Measurements from ENCODE around the gene KDM2A.

The KDM2A gene

GRCh38 chr11:67270256-67271204, 151.5 kb downstream of the KDM2A start:
- H3K4me3 ChIP-seq (ENCODE audit: low read length): peak overlapping the region; percentile 71; the same call in 1 of the 2 replicates

DNA sequence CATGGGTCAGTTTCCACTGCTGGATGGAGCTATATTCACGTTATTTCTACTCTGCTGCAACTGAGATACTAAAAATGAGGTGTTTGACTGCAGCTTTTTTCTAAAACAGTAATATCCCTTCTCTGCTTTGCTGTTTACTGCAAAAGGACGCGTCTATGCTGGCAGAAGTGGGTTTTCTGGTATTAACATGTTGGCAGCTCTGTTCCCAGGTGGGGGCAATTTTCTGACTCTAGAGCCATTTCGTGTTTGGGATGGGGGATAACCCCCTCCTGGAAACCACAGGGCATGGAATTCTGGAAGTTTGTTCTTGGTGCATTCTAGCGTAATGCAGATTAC, 152.1 kb downstream of the KDM2A start:
- H3K4me3 ChIP-seq (ENCODE audit: low read length): peak overlapping the region; percentile 71; the same call in 1 of the 2 replicates

More at GRCh38 chr11:67270256-67271204, 151.5 kb downstream of the KDM2A start:
- TF ChIP-seq ZNF274 (IDR thresholded peaks at IDR 0.05; ENCODE audit: low read depth, low read length): no peak

GRCh38 chr11:67271541-67272284, 152.7 kb downstream of the KDM2A start:
- peak overlapping the region; percentile 71; the same call in 1 of the 2 replicates for H3K4me3 ChIP-seq (ENCODE audit: low read length)
- TF ChIP-seq ZNF274 (IDR thresholded peaks at IDR 0.05; ENCODE audit: low read depth, low read length): no peak

More for the DNA sequence above, 152.1 kb downstream of the KDM2A start:
- no peak for TF ChIP-seq ZNF274 (IDR thresholded peaks at IDR 0.05; ENCODE audit: low read depth, low read length)

DNA sequence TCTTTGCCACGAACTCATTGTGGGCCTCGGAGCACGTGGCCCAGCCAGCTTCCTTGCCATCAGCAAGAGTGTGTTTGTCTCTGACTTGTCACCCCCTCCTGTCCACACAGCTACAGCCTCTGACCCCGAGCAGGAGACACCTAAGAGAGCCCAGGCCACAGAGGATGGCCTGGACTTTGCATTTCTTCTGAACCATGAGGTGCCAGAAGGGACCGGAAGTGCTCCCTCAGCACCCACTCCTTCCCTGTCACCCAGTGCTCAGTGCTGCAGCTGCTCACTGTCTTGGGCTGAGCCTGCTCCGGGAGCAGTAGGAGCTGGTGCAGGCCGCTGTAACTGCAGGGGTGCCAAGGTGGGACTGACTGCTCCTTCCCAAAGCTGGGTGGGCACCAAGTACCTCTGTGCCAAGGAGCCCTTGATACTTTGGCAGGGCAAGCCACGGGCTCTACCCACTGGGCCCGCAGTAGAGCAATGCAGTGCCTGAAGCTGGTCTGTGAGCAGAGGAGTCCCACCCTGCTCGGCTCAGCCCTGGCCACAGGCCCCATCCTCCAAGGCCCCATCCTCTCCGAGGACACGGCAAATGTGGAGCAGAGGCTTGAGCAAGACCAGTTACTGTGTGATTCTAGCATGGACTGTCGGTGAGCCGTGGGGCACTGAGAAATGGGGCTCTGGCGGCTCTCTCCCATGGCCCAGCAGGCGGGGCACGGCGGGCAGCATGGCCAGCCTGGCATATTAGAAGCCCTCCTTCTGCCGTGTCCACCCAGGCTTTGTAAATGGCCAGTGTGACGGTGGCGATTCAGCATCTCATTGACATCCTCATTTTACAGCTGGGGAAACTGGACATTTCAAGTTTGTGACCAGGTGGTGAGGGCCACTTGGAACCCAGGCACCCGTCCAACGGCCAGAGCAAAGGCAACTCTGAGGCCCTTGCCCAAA, 153.5 kb downstream of the KDM2A start:
- H3K4me3 ChIP-seq (ENCODE audit: low read length): no peak overlapping the region; the same call in 1 of the 2 replicates
- TF ChIP-seq ZNF274 (IDR thresholded peaks at IDR 0.05; ENCODE audit: low read depth, low read length): no peak

- H3K4me3 ChIP-seq (ENCODE audit: low read length): no peak overlapping the region; the same call in 1 of the 2 replicates
- no peak for TF ChIP-seq ZNF274 (IDR thresholded peaks at IDR 0.05; ENCODE audit: low read depth, low read length)
These were observed 154.4 kb downstream of the KDM2A start for GRCh38 chr11:67273260-67273990.

DNA sequence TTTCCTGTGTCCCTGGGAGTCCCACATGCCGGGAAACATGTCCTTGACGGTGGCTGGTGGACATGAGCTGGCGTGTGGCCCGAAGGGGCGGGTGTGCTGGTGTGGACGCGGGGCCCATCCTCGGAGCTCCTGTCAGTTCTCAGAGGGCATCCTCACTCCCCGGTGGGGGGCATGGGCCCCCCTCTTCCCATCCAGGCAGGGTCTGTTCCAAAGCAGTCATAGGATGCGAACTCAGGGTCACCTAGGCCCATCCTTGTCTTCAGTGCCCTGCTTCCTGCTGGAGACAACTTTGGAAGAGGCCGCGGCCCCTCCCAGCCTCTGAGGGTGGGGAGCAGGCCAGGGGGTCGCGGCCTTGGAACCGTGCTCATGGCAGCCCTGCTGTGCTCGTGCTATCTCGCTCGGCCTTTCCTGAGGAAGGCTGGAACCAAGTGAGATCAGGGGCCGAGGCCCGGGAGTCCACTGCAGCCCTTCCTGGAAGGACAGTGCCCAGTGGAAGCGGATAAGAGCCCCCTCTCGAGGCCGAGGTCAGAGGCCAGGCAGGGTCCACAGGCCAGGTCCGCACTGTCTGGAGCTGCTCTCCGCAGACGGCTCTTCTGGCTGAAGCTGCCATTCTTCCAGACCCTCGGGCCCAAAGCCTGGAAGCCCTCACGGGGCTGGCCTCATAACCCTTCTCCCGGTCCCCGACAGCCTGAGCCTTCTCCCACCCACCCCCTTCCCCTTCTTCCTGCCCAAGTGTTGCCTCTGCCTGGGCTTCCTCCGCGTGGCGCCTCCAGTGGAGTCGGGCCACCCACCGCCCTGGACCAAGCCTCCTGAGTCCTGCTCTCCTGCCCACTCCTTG, 155.9 kb downstream of the KDM2A start:
- no peak overlapping the region for H3K4me3 ChIP-seq (ENCODE audit: low read length)
- no peak for TF ChIP-seq ZNF274 (IDR thresholded peaks at IDR 0.05; ENCODE audit: low read depth, low read length)

GRCh38 chr11:67275606-67276409, 156.7 kb downstream of the KDM2A start:
- no peak overlapping the region for H3K4me3 ChIP-seq (ENCODE audit: low read length)
- no peak for TF ChIP-seq ZNF274 (IDR thresholded peaks at IDR 0.05; ENCODE audit: low read depth, low read length)

DNA sequence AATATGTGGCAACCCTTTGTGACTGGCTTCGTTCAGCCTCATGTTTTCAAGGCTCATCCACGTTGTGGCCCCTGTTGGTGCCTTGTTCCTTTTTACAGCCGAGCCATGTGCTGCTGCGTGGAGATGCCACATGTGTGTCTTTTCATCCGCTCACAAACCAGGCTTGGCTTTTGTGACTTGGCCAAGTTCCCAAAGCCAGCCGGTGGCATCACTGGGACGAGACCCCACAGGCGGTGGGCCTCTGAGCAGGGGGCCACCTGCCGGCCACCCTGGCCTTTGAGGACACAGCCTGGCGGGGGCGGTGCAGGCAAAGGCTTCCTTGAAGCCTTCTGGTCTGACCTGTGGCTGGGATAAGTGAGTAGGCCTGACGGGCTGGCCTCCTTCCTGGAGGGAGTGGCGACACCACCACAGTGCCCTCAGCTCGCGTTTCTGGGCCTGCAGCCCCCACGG, 157.7 kb downstream of the KDM2A start:
- no peak for TF ChIP-seq ZNF274 (IDR thresholded peaks at IDR 0.05; ENCODE audit: low read depth, low read length)
- H3K4me3 ChIP-seq (ENCODE audit: low read length): peak overlapping the region; percentile 8; the same call in 1 of the 2 replicates

DNA sequence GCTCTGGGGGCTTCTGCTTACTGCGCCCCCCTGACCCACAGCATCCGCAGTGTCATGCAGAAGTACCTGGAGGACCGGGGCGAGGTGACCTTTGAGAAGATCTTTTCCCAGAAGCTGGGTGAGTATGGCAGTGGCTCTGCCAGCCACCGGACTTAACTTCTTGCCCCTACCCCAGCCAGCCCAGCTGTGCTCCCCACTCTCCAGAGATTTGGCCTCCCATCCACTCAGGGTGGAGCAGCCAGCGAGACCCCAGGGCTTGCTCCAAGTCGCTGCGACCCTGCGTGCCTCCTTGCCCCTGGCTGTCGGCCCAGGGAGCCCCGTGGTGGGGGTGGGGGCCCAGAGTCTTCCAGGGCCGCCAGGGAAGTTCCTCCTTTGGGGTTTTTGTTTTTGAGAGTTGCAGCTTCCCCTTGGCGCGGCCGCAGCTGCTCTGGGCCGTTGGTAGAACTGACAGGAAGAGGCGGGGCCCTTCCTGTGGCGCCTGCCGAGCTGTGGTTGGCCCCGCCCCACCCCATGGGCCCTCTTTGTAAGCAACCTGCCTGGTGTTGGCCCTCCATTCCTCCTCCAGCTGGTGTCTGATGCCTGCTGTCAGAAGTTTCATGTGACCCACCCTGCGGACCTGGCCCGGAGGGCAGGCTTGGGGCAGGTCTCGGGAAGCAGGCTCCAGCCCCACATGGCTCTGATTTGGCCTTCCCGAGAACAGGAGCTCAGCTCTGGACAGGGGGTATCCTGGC, 158.3 kb downstream of the KDM2A start:
- H3K4me3 ChIP-seq (ENCODE audit: low read length): peak overlapping the region; percentile 34; the same call in 1 of the 2 replicates

GRCh38 chr11:67278135-67278938, 159.3 kb downstream of the KDM2A start:
- TF ChIP-seq ZNF274 (IDR thresholded peaks at IDR 0.05; ENCODE audit: low read depth, low read length): no peak
- H3K4me3 ChIP-seq (ENCODE audit: low read length): peak overlapping the region; percentile 34; the same call in 1 of the 2 replicates

More for the DNA sequence above, 158.3 kb downstream of the KDM2A start:
- TF ChIP-seq ZNF274 (IDR thresholded peaks at IDR 0.05; ENCODE audit: low read depth, low read length): no peak
